HEK293 (cell line): Measurements from ENCODE around the gene TBL1X.

Source experiments
- CTCF ChIA-PET: fragments of 350-600 bp; formaldehyde crosslinking; extraction: SDS; loops from one replicate; lab custom pipeline; 2021; ENCODE audit warnings: antibody characterized with exemption; lab: Yijun Ruan, JAX
- POLR2A ChIA-PET: fragments of 300-600 bp; formaldehyde crosslinking; extraction: SDS; loops from one replicate; lab custom pipeline; 2020; ENCODE audit warnings: antibody characterized with exemption, inconsistent platforms; lab: Yijun Ruan, JAX
- H3K27ac ChIP-seq: fragments of 200-500 bp; sonication (Bioruptor generic); 2 replicates; pipeline ENCODE4 v1.5.1; 2014; ENCODE audit warnings: low read depth, low read length, control low read depth, inconsistent platforms; ENCODE audit errors: extremely low read depth
- H3K36me3 ChIP-seq, 2 experiments: fragments of 200-500 bp in 1 of 2; sonication (Bioruptor generic) in 1 of 2; 1 replicate in 1 of 2; 2 replicates in 1 of 2; pipeline ENCODE4 v1.5.1; 2014 to 2017; ENCODE audit warnings: inconsistent platforms in 2 of 2, low read length in 2 of 2; ENCODE audit not compliant: control insufficient read depth in 2 of 2, insufficient read depth in 1 of 2
- H3K4me1 ChIP-seq: fragments of 200-500 bp; sonication (Bioruptor generic); 2 replicates; pipeline ENCODE4 v1.5.1; 2014; ENCODE audit warnings: mild to moderate bottlenecking, low read length, inconsistent platforms; ENCODE audit not compliant: control insufficient read depth, insufficient read depth
- H3K4me3 ChIP-seq: 2 replicates; pipeline ENCODE4 v1.5.1; 2011; ENCODE audit warnings: low read depth, mild to moderate bottlenecking, control low read depth, low read length, moderate library complexity
- H3K9me3 ChIP-seq: fragments of 200-500 bp; sonication (Bioruptor generic); 2 replicates; pipeline ENCODE4 v1.5.1; 2014; ENCODE audit warnings: low read depth, low read length, inconsistent platforms; ENCODE audit not compliant: control insufficient read depth, insufficient read depth
- GFI1B ChIP-seq: fragments of 450-650 bp; formaldehyde crosslinking; IDR thresholded peaks from 2 replicates; pipeline ENCODE4 v1.5.1; 2016; ENCODE audit warnings: missing biosample characterization, missing genetic modification characterization
- ZBTB8A ChIP-seq: fragments of 450-650 bp; formaldehyde crosslinking; IDR thresholded peaks from 2 replicates; pipeline ENCODE4 v1.5.1; 2016; ENCODE audit warnings: missing biosample characterization, missing genetic modification characterization
- ZNF112 ChIP-seq: fragments of 450-650 bp; formaldehyde crosslinking; IDR thresholded peaks from 2 replicates; pipeline ENCODE4 v1.5.0; 2017; ENCODE audit warnings: missing biosample characterization, missing genetic modification characterization
- ZNF140 ChIP-seq: fragments of 450-650 bp; formaldehyde crosslinking; IDR thresholded peaks from 2 replicates; pipeline ENCODE4 v1.5.1; 2016; ENCODE audit warnings: missing biosample characterization, missing genetic modification characterization
- ZNF155 ChIP-seq: fragments of 450-650 bp; formaldehyde crosslinking; IDR thresholded peaks from 2 replicates; pipeline ENCODE4 v1.5.1; 2016; ENCODE audit warnings: missing biosample characterization, missing genetic modification characterization
- ZNF16 ChIP-seq: fragments of 450-650 bp; formaldehyde crosslinking; IDR thresholded peaks from 2 replicates; pipeline ENCODE4 v1.5.1; 2016; ENCODE audit warnings: low read depth, missing biosample characterization, missing genetic modification characterization
- ZNF169 ChIP-seq: fragments of 450-650 bp; formaldehyde crosslinking; IDR thresholded peaks from 2 replicates; pipeline ENCODE4 v1.5.1; 2016; ENCODE audit warnings: missing biosample characterization, missing genetic modification characterization
- ZNF211 ChIP-seq: fragments of 450-650 bp; formaldehyde crosslinking; IDR thresholded peaks from 2 replicates; pipeline ENCODE4 v1.5.1; 2016; ENCODE audit warnings: low read depth, missing biosample characterization, missing genetic modification characterization
- ZNF23 ChIP-seq: fragments of 450-650 bp; formaldehyde crosslinking; IDR thresholded peaks from 2 replicates; pipeline ENCODE4 v1.5.1; 2016; ENCODE audit warnings: missing biosample characterization, missing genetic modification characterization, borderline replicate concordance
- ZNF292 ChIP-seq: fragments of 450-650 bp; formaldehyde crosslinking; IDR thresholded peaks from 2 replicates; pipeline ENCODE4 v1.5.1; 2016; ENCODE audit warnings: low read depth, missing biosample characterization, missing genetic modification characterization, borderline replicate concordance
- ZNF391 ChIP-seq: fragments of 450-650 bp; formaldehyde crosslinking; IDR thresholded peaks from 2 replicates; pipeline ENCODE4 v1.5.1; 2016; ENCODE audit warnings: low read depth, missing biosample characterization, missing genetic modification characterization, borderline replicate concordance
- ZNF549 ChIP-seq: fragments of 450-650 bp; IDR thresholded peaks from 2 replicates; pipeline ENCODE4 v1.5.1; 2018; ENCODE audit warnings: missing biosample characterization, missing genetic modification characterization, mild to moderate bottlenecking, inconsistent platforms, moderate library complexity
- ZXDB ChIP-seq: fragments of 450-650 bp; formaldehyde crosslinking; IDR thresholded peaks from 2 replicates; pipeline ENCODE4 v1.5.1; 2016; ENCODE audit warnings: missing biosample characterization, missing genetic modification characterization
- TF ChIP-seq, protein P1 (sequence below): fragments of 450-650 bp; formaldehyde crosslinking; IDR thresholded peaks from 2 replicates; pipeline ENCODE4 v1.5.1; 2016; ENCODE audit warnings: missing biosample characterization, missing genetic modification characterization
- TF ChIP-seq, protein P2 (sequence below): fragments of 450-650 bp; formaldehyde crosslinking; IDR thresholded peaks from 2 replicates; pipeline ENCODE4 v1.5.1; 2016; ENCODE audit warnings: missing biosample characterization, missing genetic modification characterization
- TF ChIP-seq, protein P3 (sequence below): fragments of 450-650 bp; formaldehyde crosslinking; IDR thresholded peaks from 2 replicates; pipeline ENCODE4 v1.5.1; 2017; ENCODE audit warnings: missing biosample characterization, mild to moderate bottlenecking, missing genetic modification characterization, moderate library complexity
- TF ChIP-seq, protein P4 (sequence below): fragments of 450-650 bp; formaldehyde crosslinking; IDR thresholded peaks from 2 replicates; pipeline ENCODE4 v1.5.1; 2016; ENCODE audit warnings: missing biosample characterization, missing genetic modification characterization
- TF ChIP-seq, protein P5 (sequence below): fragments of 450-650 bp; formaldehyde crosslinking; IDR thresholded peaks from 2 replicates; pipeline ENCODE4 v1.5.1; 2016; ENCODE audit warnings: missing biosample characterization, missing genetic modification characterization
- TF ChIP-seq, protein P6 (sequence below): fragments of 450-650 bp; formaldehyde crosslinking; IDR thresholded peaks from 2 replicates; pipeline ENCODE4 v1.5.1; 2017; ENCODE audit warnings: missing biosample characterization, missing genetic modification characterization
- TF ChIP-seq, protein P7 (sequence below): fragments of 450-650 bp; formaldehyde crosslinking; IDR thresholded peaks from 2 replicates; pipeline ENCODE4 v1.5.1; 2016; ENCODE audit warnings: missing biosample characterization, missing genetic modification characterization

The TBL1X gene

DNA sequence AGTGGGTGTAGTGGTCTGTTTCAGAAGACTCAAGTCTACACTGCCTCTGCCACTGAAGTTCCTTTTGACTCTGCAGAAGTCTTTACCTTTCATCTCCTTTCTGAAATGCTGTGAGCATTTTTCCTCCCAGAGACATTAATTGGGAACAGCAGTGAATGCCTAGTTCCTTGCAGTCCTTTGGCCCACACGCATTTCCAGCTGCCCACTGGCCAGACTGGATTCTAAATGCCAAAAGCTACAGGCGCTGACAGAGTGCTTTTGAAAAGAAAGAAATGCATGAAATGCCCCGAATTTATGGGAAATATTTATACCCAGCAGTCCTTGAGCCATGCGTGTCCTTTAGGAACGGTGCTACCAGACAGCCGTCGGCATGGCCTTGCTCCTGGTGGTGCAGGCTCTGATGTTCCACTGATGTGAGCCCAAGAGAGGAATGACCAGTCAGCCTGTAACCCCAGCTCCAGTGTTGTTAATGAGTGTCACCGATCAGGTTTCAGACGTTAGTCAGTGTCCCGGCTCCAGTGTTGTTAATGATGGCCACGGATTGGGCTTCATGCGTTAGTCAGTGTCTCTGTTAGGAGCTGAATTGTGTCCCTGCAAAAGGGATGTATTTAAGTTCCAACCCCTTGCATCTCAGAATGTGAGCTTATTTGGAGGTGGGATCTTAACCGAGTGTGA is 132.6 kb downstream of the TBL1X start (continued):
- TF ChIP-seq, protein P1, sequence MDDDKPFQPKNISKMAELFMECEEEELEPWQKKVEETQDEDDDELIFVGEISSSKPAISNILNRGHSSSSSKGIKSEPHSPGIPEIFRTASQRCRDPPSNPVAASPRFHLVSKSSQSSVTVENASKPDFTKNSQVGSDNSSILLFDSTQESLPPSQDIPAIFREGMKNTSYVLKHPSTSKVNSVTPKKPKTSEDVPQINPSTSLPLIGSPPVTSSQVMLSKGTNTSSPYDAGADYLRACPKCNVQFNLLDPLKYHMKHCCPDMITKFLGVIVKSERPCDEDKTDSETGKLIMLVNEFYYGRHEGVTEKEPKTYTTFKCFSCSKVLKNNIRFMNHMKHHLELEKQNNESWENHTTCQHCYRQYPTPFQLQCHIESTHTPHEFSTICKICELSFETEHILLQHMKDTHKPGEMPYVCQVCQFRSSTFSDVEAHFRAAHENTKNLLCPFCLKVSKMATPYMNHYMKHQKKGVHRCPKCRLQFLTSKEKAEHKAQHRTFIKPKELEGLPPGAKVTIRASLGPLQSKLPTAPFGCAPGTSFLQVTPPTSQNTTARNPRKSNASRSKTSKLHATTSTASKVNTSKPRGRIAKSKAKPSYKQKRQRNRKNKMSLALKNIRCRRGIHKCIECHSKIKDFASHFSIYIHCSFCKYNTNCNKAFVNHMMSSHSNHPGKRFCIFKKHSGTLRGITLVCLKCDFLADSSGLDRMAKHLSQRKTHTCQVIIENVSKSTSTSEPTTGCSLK (tag by site-specific recombination), result no peak

DNA sequence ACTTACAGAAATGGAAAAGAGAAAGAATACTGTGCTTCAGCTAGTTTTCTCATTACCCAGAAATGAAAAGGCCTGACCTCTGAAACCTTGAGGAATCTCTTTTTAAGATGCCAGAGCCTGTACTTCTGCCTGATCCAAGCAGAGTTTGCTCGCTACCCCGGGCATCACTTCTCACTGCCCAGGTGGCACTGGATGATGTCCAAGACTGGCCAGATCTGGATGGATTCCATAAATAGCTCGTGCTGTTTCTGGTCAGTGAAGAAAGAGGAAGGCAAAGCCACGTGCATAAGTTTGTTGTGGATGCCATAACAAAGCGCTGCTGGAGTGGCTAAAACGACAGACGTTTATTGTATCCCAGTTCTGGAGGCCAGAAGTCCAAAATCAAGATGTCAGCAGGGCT is 133.5 kb downstream of the TBL1X start:
- CTCF ChIA-PET, result interaction anchor here (0.6 kb wide), 1 partner anchor 37 kb away, joined by 5 read pairs; no protein-coding TSS in a partner anchor
- no peaks in the 10 kb centered on the region for H3K9me3 ChIP-seq
- TF ChIP-seq, protein P2, sequence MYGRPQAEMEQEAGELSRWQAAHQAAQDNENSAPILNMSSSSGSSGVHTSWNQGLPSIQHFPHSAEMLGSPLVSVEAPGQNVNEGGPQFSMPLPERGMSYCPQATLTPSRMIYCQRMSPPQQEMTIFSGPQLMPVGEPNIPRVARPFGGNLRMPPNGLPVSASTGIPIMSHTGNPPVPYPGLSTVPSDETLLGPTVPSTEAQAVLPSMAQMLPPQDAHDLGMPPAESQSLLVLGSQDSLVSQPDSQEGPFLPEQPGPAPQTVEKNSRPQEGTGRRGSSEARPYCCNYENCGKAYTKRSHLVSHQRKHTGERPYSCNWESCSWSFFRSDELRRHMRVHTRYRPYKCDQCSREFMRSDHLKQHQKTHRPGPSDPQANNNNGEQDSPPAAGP (tag by site-specific recombination), result no peak
- TF ChIP-seq, protein P3, sequence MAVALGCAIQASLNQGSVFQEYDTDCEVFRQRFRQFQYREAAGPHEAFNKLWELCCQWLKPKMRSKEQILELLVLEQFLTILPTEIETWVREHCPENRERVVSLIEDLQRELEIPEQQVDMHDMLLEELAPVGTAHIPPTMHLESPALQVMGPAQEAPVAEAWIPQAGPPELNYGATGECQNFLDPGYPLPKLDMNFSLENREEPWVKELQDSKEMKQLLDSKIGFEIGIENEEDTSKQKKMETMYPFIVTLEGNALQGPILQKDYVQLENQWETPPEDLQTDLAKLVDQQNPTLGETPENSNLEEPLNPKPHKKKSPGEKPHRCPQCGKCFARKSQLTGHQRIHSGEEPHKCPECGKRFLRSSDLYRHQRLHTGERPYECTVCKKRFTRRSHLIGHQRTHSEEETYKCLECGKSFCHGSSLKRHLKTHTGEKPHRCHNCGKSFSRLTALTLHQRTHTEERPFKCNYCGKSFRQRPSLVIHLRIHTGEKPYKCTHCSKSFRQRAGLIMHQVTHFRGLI (tag by site-specific recombination), result no peak
- TF ChIP-seq, protein P4, sequence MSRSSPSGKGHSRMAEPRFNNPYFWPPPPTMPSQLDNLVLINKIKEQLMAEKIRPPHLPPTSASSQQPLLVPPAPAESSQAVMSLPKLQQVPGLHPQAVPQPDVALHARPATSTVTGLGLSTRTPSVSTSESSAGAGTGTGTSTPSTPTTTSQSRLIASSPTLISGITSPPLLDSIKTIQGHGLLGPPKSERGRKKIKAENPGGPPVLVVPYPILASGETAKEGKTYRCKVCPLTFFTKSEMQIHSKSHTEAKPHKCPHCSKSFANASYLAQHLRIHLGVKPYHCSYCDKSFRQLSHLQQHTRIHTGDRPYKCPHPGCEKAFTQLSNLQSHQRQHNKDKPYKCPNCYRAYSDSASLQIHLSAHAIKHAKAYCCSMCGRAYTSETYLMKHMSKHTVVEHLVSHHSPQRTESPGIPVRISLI, result no peak
- no peak for TF ChIP-seq ZNF16 (tag by site-specific recombination)
- TF ChIP-seq ZXDB, result no peak
- TF ChIP-seq ZNF549 (tag by site-specific recombination), result no peak
- TF ChIP-seq GFI1B (tag by site-specific recombination), result no peak
- no peak for TF ChIP-seq ZNF112 (tag by site-specific recombination)
- TF ChIP-seq ZNF391 (tag by site-specific recombination), result no peak
- no peak for TF ChIP-seq ZNF23
- TF ChIP-seq ZBTB8A (tag by site-specific recombination), result no peak
- no peak for TF ChIP-seq ZNF169 (tag by site-specific recombination)
- TF ChIP-seq, protein P5, sequence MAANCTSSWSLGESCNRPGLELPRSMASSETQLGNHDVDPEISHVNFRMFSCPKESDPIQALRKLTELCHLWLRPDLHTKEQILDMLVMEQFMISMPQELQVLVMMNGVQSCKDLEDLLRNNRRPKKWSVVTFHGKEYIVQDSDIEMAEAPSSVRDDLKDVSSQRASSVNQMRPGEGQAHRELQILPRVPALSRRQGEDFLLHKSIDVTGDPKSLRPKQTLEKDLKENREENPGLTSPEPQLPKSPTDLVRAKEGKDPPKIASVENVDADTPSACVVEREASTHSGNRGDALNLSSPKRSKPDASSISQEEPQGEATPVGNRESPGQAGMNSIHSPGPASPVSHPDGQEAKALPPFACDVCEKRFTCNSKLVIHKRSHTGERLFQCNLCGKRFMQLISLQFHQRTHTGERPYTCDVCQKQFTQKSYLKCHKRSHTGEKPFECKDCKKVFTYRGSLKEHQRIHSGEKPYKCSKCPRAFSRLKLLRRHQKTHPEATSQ (tag by site-specific recombination), result no peak
- TF ChIP-seq ZNF155 (tag by site-specific recombination), result no peak
- no peak for TF ChIP-seq ZNF211 (tag by site-specific recombination)
- no peak for TF ChIP-seq ZNF140
- TF ChIP-seq ZNF292 (tag by site-specific recombination), result no peak
- TF ChIP-seq, protein P6, sequence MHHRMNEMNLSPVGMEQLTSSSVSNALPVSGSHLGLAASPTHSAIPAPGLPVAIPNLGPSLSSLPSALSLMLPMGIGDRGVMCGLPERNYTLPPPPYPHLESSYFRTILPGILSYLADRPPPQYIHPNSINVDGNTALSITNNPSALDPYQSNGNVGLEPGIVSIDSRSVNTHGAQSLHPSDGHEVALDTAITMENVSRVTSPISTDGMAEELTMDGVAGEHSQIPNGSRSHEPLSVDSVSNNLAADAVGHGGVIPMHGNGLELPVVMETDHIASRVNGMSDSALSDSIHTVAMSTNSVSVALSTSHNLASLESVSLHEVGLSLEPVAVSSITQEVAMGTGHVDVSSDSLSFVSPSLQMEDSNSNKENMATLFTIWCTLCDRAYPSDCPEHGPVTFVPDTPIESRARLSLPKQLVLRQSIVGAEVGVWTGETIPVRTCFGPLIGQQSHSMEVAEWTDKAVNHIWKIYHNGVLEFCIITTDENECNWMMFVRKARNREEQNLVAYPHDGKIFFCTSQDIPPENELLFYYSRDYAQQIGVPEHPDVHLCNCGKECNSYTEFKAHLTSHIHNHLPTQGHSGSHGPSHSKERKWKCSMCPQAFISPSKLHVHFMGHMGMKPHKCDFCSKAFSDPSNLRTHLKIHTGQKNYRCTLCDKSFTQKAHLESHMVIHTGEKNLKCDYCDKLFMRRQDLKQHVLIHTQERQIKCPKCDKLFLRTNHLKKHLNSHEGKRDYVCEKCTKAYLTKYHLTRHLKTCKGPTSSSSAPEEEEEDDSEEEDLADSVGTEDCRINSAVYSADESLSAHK (tag by site-specific recombination), result no peak
- TF ChIP-seq, protein P7, sequence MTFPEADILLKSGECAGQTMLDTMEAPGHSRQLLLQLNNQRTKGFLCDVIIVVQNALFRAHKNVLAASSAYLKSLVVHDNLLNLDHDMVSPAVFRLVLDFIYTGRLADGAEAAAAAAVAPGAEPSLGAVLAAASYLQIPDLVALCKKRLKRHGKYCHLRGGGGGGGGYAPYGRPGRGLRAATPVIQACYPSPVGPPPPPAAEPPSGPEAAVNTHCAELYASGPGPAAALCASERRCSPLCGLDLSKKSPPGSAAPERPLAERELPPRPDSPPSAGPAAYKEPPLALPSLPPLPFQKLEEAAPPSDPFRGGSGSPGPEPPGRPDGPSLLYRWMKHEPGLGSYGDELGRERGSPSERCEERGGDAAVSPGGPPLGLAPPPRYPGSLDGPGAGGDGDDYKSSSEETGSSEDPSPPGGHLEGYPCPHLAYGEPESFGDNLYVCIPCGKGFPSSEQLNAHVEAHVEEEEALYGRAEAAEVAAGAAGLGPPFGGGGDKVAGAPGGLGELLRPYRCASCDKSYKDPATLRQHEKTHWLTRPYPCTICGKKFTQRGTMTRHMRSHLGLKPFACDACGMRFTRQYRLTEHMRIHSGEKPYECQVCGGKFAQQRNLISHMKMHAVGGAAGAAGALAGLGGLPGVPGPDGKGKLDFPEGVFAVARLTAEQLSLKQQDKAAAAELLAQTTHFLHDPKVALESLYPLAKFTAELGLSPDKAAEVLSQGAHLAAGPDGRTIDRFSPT (tag by site-specific recombination), result no peak
- H3K4me1 ChIP-seq, result no peaks in the 10 kb centered on the region
- no peak overlapping the region for H3K27ac ChIP-seq
- no peak overlapping the region for H3K4me3 ChIP-seq
- H3K36me3 ChIP-seq, result no peaks in the 10 kb centered on the region
- POLR2A ChIA-PET, result no interaction called here
